ENCODE measurements around the gene ZNF136. TPM values are rescaled to one million over a fixed set of nuclear protein-coding genes. Genes with fewer than 3 reads are reported as not detected.
A peak's percentile ranks its signal among the peaks of the same experiment; 100 is the strongest.

ZNF136 gene
- total RNA-seq (2014; rRNA removed; shearing (Covaris generic); ENCODE audit: low replicate concordance) = 5.1 and 15.1 TPM in 2 replicates

DNA sequence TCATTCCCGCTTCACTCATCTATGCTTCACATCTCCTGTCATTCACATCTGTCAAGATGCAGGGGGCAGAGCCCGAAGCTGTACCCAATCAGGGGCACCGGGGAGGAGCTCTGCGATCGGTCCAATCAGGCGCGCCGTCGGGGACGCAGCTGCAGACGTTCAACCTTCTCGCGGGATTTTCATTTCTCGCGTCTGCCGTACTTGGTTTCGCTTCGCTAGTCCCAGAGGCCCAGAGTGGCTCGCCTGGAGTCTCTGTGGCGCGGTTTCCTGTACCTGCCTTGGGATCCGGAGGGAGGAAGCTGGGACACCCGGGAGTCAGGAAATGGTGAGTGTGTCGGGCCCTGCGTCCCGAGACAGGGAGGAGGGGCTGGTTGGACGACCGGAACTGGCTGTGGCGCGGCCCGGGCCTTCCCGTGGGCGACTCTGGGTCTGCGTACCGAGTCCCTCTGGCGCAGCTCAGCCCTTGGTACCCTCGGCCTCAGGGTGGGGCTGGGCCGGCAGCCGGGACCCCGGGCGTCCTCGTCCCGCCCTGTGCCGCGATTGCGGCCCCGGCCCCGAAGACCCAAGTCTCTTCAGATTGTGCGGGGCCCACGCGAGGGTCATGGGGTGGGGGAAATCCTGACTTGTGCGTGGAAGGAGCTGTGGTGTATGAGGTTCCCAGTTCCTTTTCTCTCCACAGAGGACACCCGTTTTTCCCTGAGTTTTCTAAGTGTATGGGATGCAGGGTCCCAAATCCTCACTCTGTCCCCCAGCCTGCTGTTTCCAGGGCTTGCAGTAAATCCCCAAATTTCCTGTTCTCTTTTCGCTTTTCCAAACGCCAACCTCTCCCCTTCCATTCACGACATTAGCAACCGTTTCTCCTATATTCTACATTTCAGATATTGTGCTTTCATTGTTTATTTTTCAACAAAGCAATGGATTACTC, at the start of gene ZNF136:
Gene ZNF136 (plus strand): TSS at position 215 of the 925 bp plus-strand sequence. CDS start 108 bp downstream, at position 323.
- Histone ChIP-seq H3K9me3 (peaks cover 38% of the 10 kb centered on the region), H3K27me3 (no peaks in the 10 kb centered on the region), H3K36me3 (peaks cover 29% of the 10 kb centered on the region), H3K4me3 (peak within 1 kb of the TSS; percentile 70)
- peak; percentile 99 for DNase-seq

DNA sequence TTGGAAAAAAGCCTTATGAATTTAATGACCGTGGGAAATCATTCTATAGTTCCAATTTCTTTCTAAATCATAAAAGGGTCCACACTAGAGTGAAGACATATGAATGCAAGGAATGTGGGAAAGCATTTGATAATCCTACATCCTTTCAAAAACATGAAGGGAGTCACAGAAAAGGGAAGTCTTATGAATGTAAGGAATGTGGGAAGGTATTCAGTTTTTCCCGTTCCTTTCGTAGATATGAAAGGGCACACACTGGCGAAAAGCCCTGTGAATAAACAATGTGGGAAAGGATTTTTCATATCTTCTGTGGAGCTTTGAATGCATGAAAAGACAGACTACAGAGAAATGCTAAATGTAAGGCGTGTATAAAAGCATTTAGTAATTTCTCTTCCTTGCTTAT, 49.8 kb upstream of the ZNF136 start:
- no peak for DNase-seq
- Histone ChIP-seq H3K4me3 (no peak overlapping the region), H3K27me3 (no peaks in the 10 kb centered on the region), H3K36me3 (peaks cover 9% of the 10 kb centered on the region), H3K9me3 (peaks cover 36% of the 10 kb centered on the region)

DNA sequence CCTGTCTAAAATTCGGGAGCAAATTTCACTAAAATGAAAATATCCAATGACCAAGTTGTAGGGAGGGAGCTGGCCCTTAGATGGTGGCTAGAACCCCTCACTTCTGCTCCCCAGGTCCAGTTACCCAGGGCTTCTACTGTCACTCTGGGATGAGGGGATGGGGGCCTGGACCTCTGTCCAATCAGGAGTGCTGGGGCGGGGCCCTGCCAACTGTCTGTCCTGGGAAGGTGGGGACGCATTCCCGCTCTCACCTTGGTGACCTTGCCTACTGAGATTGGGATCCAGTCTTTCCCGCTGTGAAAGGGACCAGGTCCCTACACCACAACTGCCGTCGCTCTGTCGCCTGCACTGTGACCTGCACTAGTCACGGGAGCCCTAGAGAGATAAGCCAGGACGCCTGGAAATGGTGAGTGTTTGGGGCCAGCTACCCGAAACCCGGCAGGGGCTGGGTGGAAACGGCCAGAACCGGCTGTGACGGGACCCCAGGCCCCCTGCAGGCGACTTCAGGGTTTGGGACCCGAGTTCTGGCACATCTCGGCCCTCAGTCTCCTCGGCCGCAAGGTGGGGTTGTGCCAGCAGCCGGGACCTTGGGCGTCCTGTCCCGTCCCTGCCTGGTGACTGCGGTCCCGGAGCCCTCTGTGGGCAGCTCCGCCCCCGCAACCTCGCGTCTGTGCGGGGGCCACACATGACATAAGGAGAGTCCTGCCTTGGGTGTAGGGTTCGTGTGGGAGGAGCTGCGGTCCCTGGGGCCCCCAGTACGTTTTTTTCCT, 45.5 kb upstream of the ZNF136 start:
- no peak overlapping the region for H3K4me3 ChIP-seq
- H3K9me3 ChIP-seq = peaks cover 14% of the 10 kb centered on the region
- no peaks in the 10 kb centered on the region for H3K27me3 ChIP-seq
- peaks cover 6% of the 10 kb centered on the region for H3K36me3 ChIP-seq
- no peak for DNase-seq

DNA sequence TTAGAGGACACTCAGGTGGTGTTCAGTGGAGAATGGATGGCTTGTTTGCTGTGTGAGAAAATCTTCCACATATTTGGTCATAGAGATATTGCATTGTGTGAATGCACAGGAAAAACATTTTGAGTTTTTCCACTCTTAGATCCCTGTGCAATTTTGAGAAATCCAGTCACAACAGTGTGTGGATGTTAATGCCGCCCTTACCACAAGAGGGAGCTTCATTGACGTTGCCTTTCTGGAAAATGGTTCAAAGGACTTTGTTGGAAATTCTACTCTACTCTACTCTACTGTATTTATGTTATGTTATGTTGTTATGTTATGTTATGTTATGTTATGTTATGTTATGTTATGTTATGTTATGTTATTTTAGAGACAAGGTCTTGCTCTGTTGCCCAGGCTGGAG, 36.2 kb upstream of the ZNF136 start:
- DNase-seq = peak; percentile 19
- H3K4me3 ChIP-seq = no peak overlapping the region

DNA sequence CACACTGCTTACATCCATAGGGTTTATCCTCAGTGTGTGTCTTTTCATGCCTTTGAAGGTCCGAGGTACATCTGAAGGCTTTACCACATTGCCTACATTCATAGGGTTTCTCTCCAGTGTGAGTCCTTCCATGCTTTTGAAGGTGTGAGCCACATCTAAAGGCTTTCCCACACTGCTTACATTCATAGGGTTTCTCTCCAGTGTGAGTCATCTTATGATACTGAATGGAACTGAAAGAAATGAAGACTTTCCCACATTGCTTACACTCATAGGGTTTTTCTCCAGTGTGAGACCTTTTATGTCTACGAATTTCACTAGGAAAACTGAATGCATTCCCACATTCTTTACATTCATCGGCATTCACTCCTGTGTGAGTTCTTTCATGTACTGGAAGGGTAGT, 29.8 kb upstream of the ZNF136 start:
- Histone ChIP-seq H3K9me3 (peaks cover 79% of the 10 kb centered on the region), H3K27me3 (no peaks in the 10 kb centered on the region), H3K4me3 (no peak overlapping the region), H3K36me3 (peaks cover 69% of the 10 kb centered on the region)
- DNase-seq = no peak

More for the DNA sequence above, 36.2 kb upstream of the ZNF136 start:
- Histone ChIP-seq H3K9me3 (peaks cover 27% of the 10 kb centered on the region), H3K27me3 (no peaks in the 10 kb centered on the region), H3K36me3 (peaks cover 6% of the 10 kb centered on the region)

DNA sequence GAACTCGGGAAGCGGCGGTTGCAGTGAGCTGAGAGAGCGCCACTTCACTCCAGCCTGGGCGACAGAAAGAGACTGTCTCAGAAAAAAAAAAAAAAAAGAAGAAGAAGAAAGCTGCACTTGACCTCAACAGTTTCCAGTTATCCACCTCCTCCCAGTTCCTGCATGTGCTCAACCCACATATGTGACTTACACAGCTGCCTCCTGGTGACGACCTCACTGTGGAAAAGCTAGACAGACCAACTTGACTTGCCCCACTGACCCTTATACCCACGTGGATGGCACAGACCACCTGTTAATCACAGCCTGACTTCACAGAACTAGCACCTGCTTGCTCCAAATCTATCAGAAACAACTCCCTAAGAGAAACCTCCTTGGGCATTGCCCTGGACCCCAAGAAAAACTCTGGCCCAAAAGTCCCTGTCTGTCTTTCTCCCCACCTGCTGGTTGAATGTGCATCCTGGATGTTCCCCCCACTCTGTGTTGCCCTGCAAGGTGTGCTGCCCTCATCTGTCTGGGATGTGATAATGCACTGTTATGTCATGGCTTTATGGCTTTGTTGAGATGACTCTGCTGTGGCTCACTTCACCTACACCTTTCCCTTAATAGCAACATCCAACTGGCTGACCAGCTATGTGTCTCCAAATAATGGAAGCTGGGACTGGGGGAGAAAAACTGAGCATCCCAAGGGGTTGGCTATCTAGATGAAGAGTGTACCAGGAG, 25.5 kb upstream of the ZNF136 start:
- H3K4me3 ChIP-seq = no peak overlapping the region
- peaks cover 60% of the 10 kb centered on the region for H3K9me3 ChIP-seq
- no peaks in the 10 kb centered on the region for H3K27me3 ChIP-seq
- DNase-seq = no peak
- H3K36me3 ChIP-seq = peaks cover 75% of the 10 kb centered on the region

DNA sequence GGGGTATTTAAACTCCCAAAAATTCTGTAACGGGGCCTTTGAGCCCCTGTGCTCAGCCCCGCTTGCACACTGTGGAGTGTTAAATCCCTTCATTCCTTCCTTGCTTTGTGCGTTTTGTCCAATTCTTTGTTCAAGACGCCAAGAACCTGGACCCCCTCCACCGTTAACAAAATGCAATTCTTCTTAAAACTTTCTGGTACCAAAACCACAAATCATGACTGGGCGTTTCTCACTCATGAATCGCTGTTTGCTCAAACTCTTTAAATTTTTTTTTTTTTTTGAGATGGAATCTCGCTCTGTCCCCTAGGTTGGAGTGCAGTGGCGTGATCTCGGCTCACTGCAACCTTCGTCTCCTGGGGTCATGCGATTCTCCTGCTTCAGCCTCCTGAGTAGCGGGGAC, 23.6 kb upstream of the ZNF136 start:
- H3K36me3 ChIP-seq = peaks cover 62% of the 10 kb centered on the region
- no peak for DNase-seq
- peaks cover 44% of the 10 kb centered on the region for H3K9me3 ChIP-seq

DNA sequence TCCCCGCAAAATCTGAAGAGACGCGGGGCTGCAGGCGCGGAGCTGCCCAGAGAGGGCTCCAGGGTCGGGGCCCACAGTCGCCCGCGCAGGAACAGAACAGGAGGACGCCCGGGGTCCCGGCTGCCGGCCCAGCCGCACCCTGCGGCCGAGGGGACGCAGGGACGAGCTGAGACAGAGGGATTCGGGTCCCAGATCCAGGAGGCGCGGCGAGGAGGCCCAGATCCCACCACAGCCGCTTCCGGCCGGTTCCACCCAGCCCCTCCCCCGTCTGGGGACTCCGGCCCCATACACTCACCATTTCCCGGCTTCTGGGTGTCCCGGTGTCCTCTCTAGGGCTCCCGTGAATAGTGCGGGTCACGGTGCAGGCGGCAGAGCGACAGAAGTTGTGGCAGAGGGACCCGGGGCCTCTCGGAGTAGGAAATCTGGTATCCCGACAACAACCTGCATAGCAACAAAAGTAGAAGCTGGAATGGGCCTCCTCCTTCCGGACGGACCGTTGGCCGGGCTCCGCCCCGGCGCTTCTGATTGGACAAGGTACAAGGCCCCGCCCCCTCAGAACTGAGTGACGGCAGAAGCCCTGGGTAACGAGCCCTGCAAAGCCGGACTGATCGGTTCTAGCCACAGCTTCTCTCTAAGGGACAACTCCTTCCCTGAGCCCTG, 22.9 kb upstream of the ZNF136 start, which contains the start of gene ZNF20:
Gene ZNF20 (minus strand): TSS at position 466 of the 660 bp plus-strand sequence. CDS start 168 bp downstream, at position 298.
- no peaks in the 10 kb centered on the region for H3K27me3 ChIP-seq
- DNase-seq = peak; percentile 98
- H3K36me3 ChIP-seq = peaks cover 62% of the 10 kb centered on the region
- peak within 1 kb of the TSS; percentile 93 for H3K4me3 ChIP-seq
- peaks cover 40% of the 10 kb centered on the region for H3K9me3 ChIP-seq

More for the DNA sequence above, 23.6 kb upstream of the ZNF136 start:
- Histone ChIP-seq H3K27me3 (no peaks in the 10 kb centered on the region), H3K4me3 (peak overlapping the region; percentile 93)

DNA sequence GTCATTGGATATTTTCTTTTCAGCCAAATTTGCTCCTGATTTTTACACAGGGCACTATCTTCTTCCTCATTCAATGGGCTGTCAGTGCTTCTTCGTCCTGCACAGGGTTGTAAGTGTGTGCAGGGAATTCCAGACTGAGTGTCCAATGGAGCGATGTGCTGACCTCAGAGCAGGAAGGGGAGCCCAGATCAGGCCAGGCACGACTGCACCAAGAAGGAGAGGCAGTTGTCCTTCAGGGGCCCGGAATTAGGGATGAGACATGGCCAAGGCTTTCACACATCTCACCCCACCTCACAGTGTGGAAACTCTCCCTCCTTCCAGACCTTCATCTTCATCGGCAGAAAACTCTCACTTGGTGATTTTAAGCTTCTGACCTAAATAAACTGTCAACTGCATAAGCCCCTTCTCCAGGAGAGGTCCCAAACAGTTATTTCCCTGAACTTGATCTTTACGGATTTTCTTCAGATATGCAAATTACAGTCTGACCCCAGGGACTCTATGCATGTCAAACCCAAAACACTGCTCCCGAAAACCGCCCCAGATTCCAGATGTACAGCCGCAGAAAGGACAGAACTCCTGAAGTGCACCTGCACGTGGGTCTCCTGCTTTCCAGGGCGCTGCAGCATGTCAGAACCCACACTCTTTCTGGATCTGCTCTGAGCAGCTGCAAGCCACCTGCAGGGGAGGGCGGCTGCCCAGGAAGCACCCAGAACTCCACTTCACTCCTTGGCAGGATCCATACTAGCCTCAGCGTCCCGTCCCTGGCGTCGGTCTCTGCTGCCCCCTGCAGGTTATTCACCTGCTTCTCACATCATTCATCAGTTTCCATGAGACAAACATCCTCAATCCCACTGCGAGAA, 22.1 kb upstream of the ZNF136 start:
- Histone ChIP-seq H3K36me3 (peaks cover 62% of the 10 kb centered on the region), H3K9me3 (peaks cover 40% of the 10 kb centered on the region), H3K4me3 (peak overlapping the region; percentile 93), H3K27me3 (no peaks in the 10 kb centered on the region)
- peak; percentile 82 for DNase-seq

DNA sequence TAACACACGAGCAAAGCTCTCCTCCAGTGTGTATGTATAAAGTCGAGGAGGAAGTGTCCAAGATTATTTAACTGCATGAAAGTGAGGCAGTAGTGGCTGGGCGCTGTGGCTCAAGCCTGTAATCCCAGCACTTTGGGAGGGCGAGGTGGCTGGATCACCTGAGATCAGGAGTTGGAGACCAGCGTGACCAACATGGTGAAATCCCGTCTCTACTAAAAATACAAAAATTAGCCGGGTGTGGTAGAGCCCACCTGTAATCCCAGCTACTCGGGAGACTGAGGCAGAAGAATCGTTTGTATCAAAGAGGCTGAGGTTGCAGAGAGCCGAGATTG, 21.5 kb upstream of the ZNF136 start:
- no peak for DNase-seq
- H3K36me3 ChIP-seq = peaks cover 62% of the 10 kb centered on the region
- no peaks in the 10 kb centered on the region for H3K27me3 ChIP-seq
- no peak overlapping the region for H3K4me3 ChIP-seq
- H3K9me3 ChIP-seq = peaks cover 41% of the 10 kb centered on the region

DNA sequence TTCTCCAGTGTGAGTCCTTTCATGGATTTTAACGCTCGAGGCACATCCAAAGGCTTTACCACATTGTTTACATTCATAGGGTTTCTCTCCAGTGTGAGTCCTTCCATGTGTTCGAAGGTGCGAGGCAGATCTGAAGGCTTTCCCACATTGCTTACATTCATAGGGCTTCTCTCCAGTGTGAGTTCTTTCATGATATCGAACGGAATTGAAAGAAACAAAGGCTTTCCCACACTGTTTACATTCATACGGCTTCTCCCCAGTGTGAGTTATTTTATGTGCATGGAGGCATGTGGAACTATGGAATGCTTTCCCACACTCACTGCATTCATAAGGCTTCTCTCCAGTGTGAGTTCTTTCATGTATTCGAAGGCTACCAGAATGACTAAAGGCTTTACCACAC, 17.5 kb upstream of the ZNF136 start:
- no peak for DNase-seq
- no peak overlapping the region for H3K4me3 ChIP-seq
- H3K36me3 ChIP-seq = peaks cover 66% of the 10 kb centered on the region

DNA sequence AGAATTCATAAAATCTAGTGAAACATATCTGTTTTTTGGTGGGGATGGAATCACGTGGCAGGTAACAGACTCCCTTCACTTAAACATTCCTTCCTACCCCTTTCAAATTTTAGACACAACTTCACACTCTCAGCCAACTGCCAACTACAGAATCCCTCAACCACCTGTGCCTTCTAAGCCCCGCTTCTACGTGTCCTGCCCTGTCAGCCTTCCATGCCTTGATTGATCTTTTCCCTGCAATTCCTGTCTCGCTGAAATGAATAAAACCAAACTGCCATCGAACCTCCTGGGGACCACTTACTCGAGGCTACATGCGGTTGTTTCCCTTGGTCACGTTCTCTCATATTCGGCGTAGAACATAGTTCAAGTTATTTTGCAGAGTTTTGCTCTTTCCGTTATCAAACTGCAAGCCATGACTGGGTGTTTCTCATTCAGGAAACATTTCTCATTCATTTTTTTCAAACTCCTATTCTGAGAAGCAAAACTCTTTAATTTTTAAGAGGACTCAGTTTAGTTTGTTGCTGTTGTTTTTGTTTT, 7.5 kb upstream of the ZNF136 start:
- H3K4me3 ChIP-seq = peak overlapping the region; percentile 70
- no peaks in the 10 kb centered on the region for H3K27me3 ChIP-seq
- H3K9me3 ChIP-seq = peaks cover 32% of the 10 kb centered on the region
- H3K36me3 ChIP-seq = peaks cover 47% of the 10 kb centered on the region
- DNase-seq = no peak

More for the DNA sequence above, 17.5 kb upstream of the ZNF136 start:
- peaks cover 53% of the 10 kb centered on the region for H3K9me3 ChIP-seq
- no peaks in the 10 kb centered on the region for H3K27me3 ChIP-seq

DNA sequence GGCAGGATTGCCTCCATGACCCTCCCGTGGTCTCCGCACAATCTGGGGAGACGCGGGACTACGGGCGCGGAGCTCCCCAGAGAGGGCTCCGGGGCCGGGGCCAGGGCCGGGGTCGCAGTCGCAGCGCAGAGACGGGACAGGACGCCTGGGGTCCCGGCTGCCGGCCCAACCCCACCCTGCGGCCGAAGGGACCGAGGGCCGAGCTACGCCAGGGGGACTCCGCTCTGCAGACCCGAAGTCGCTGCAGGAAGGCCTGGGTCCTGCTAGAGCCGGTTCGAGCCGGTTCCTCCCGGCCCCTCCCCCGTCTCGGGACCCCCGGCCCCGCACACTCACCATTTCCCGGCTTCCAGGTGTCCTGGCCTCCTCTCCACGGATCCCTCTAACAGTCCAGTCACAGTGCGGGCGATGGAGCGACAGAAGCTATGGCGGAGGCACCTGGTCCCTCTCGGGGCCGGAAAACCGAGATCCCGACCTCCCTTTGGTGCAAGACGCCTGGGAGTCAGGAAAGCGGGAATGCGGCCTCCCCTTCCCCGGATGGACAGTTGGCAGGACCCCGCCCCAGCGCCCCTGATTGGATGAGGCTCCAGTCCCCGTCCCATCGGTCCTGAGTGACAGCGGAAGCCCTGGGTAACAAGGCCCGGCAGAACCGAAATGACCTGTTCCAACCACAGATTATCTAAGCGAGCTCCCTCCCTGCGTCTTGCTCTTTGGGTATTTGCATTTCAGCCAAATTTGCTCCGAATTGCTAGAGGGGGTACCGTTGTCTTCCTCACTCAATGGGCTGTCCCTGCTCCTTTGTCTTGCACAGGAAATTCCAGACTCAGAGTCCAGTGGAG, 6.5 kb upstream of the ZNF136 start, which contains the start of gene ZNF625:
Gene ZNF625 (minus strand): TSS at position 512 of the 836 bp plus-strand sequence. CDS start 176 bp downstream, at position 336.
- no peaks in the 10 kb centered on the region for H3K27me3 ChIP-seq
- H3K4me3 ChIP-seq = peak within 1 kb of the TSS; percentile 70
- H3K9me3 ChIP-seq = peaks cover 27% of the 10 kb centered on the region
- H3K36me3 ChIP-seq = peaks cover 36% of the 10 kb centered on the region
- peak; percentile 96 for DNase-seq

DNA sequence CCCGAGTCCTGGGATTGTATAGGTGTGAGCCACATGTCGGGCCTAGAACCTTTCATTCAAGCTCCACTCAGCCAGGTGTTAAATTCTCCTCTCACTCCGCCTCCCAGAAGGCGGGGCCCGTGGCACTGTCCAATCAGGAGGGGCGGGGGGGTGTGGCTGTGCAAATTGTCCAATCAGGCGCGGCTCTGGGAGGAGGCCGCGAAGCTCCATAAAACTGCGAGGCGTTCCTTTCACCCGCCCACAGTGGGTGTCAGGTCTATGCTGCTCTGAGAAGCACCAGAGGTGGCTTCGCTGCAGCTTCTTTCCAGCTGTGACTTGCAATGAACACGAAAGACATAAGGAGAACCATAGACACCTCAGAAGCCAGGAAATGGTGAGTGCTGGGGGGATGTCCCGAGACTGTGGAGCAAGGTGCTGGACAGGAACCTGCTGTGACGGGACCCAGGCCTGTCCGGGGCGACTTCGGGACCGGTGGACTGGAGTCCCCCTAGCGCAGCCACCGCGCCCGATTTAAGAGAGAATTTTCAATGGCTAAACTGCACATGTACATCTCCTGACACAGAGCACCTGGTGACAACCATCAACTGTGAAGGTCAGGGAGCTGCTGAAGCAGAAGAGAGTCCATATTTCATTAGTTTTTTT, 3.0 kb upstream of the ZNF136 start:
- peaks cover 28% of the 10 kb centered on the region for H3K9me3 ChIP-seq
- H3K4me3 ChIP-seq = no peak overlapping the region
- no peaks in the 10 kb centered on the region for H3K27me3 ChIP-seq
- H3K36me3 ChIP-seq = peaks cover 10% of the 10 kb centered on the region
- no peak for DNase-seq
